ENCODE results near the gene ATPAF2.
A peak's percentile ranks its signal among the peaks of the same experiment; 100 is the strongest.

The ATPAF2 gene

DNA sequence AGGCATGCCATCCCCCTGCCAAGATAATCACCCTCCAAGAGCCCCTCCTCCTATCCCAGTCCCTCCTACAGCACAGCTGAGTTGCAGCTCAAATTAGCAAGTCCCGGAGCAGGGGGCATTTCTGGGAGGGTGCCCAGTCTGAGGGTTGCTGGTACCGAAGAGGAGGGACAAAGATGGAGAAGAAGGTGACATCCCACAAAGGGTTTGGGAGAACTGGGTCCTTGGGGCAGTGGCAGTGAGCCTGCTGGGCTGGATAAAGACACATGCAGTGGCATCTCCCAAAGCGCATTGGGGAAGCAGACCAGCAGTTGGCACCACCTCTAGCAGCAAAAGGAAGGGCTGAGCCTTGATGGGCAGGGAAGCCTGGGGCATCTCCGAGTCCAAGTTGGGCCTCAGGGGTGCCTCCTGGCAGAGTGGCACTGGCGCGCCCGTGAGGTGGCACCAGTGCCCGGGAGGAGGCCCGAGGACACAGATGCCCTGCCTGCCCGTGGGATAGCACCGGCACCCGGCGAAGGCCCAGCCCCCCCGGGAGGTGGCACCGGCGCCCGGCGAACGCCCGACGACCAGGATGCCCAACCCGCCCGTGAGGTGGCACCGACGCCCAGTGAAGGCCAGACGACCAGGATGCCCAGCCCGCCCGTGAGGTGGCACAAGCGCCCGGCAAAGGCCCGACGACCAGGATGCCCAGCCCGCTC lies 67.4 kb downstream of the ATPAF2 start:
- DNase-seq (ENCODE audit: low read depth), result no peak
- in situ Hi-C loops (cut with HindIII; ENCODE audit: low sequenced_read_pairs), result no loop called here
- TF ChIP-seq CTCF (IDR thresholded peaks at IDR 0.05; ENCODE audit: low read depth, low read length, missing control alignments), result no peak
- H3K4me3 ChIP-seq (ENCODE audit: low read depth, low read length), result peak overlapping the region; percentile 80

- peak overlapping the region; percentile 80 for H3K4me3 ChIP-seq (ENCODE audit: low read depth, low read length)
- TF ChIP-seq CTCF (IDR thresholded peaks at IDR 0.05; ENCODE audit: low read depth, low read length, missing control alignments), result no peak
- in situ Hi-C loops (cut with HindIII; ENCODE audit: low sequenced_read_pairs), result no loop called here
- DNase-seq (ENCODE audit: low read depth), result no peak
Observed at GRCh38 chr17:17970699-17971430, 68.1 kb downstream of the ATPAF2 start.

All from astrocyte of the cerebellum (primary cell).